GM12873 (cell line): ENCODE measurements around the gene CERCAM.

Source experiments
- CTCF ChIP-seq: IDR thresholded peaks from 2 replicates; pipeline ENCODE4 v1.5.1; 2012; ENCODE audit warnings: low read depth, mild to moderate bottlenecking, moderate library complexity, low read length, control low read depth; ENCODE audit not compliant: insufficient read depth; ENCODE audit errors: missing control alignments

CERCAM gene

GRCh38 chr9:128459011-128459410 lies 38.4 kb downstream of the CERCAM start:
- TF ChIP-seq CTCF, result no peak

GRCh38 chr9:128469070-128469469 lies 48.4 kb downstream of the CERCAM start:
- no peak for TF ChIP-seq CTCF

- TF ChIP-seq CTCF, result no peak
Observed at GRCh38 chr9:128470560-128470959, 49.9 kb downstream of the CERCAM start.

GRCh38 chr9:128473104-128473503 lies 52.4 kb downstream of the CERCAM start:
- TF ChIP-seq CTCF, result no peak

GRCh38 chr9:128475867-128476266 lies 55.2 kb downstream of the CERCAM start:
- no peak for TF ChIP-seq CTCF

- TF ChIP-seq CTCF, result no peak
Observed at GRCh38 chr9:128479262-128479661, 58.6 kb downstream of the CERCAM start.

- no peak for TF ChIP-seq CTCF
Observed at GRCh38 chr9:128481561-128481960, 60.9 kb downstream of the CERCAM start.
